HepG2 (cell line): Measurements from ENCODE around the gene FNIP2. TPM values are rescaled to one million over a fixed set of nuclear protein-coding genes. Genes with fewer than 3 reads are reported as not detected.

Experiments
- ATAC-seq: fragments of 200-7000 bp; cut with Tn5 transposase; 3 replicates; pipeline ENCODE4 v1.9.1; 2020; ENCODE audit warnings: mild to moderate bottlenecking, moderate library complexity
- BruUV-seq: library from RNA; stranded (reverse); fragments of 400-500 nt; replicated peaks from 2 replicates; lab custom pipeline; 2021; lab: Mats Ljungman, UMichigan
- CTCF ChIA-PET: fragments of 300-600 bp; formaldehyde crosslinking; extraction: SDS; loops from one replicate; lab custom pipeline; 2021; ENCODE audit warnings: low total read pairs, inconsistent platforms, low intra/inter-chr PET ratio; lab: Yijun Ruan, JAX
- POLR2A ChIA-PET: fragments of 350-600 bp; sonication (Branson Sonifier 250); formaldehyde crosslinking; loops from one replicate; lab custom pipeline; 2020; ENCODE audit warnings: antibody characterized with exemption, inconsistent platforms; lab: Yijun Ruan, JAX
- DNase-seq: peaks from one replicate; pipeline ENCODE4 v3.0.0-alpha.2; 2015; ENCODE audit warnings: low spot score
- FAIRE-seq: peaks from 3 replicates; lab custom pipeline; 2011; peaks lifted over from hg19 to GRCh38; lab: Jason Lieb, UNC
- H2AFZ ChIP-seq: one replicate; pipeline ENCODE4 v1.6.1; 2011; ENCODE audit warnings: low read length, inconsistent platforms
- H3K27ac ChIP-seq: fragments of 300-600 bp; 3 replicates; pipeline ENCODE4 v1.8.0; 2011; ENCODE audit warnings: mixed run types, mild to moderate bottlenecking, mixed read lengths, low read length, inconsistent platforms; ENCODE audit not compliant: insufficient read depth; ENCODE audit errors: extremely low read length
- H3K27me3 ChIP-seq, 2 experiments: fragments of 200-600 bp in 1 of 2; 2 replicates in 1 of 2; 3 replicates in 1 of 2; pipeline versions ENCODE4 v1.6.0 to v1.8.0; 2011; ENCODE audit warnings: low read length in 2 of 2, mild to moderate bottlenecking in 2 of 2, moderate library complexity in 2 of 2, inconsistent platforms in 1 of 2; ENCODE audit not compliant: insufficient read depth in 2 of 2, control insufficient read depth in 1 of 2
- H3K36me3 ChIP-seq, 2 experiments: fragments of 200-600 bp in 1 of 2; replicated peaks in 1 of 2; 2 replicates in 1 of 2; 3 replicates in 1 of 2; pipeline versions ENCODE4 v1.5.1 to v1.8.0; 2011; ENCODE audit warnings: low read length in 2 of 2, inconsistent platforms in 1 of 2; ENCODE audit not compliant: insufficient read depth in 2 of 2, control insufficient read depth in 1 of 2
- H3K4me1 ChIP-seq: 2 replicates; pipeline ENCODE4 v1.5.1; 2012; ENCODE audit warnings: low read length, inconsistent platforms; ENCODE audit not compliant: insufficient read depth
- H3K4me2 ChIP-seq: 2 replicates; pipeline ENCODE4 v1.6.0; 2011; ENCODE audit warnings: low read depth, low read length, inconsistent platforms
- H3K4me3 ChIP-seq, 3 experiments: fragments of 200-600 bp in 1 of 3; sonication (generic), shearing (Covaris generic) in 1 of 3; replicated peaks in 1 of 3; 2 replicates each; pipeline ENCODE4 v1.5.1; 2011 to 2016; ENCODE audit warnings: low read length in 3 of 3, inconsistent platforms in 2 of 3, low read depth in 2 of 3, mild to moderate bottlenecking in 2 of 3, control low read depth in 1 of 3, mixed read lengths in 1 of 3; ENCODE audit not compliant: insufficient read depth in 1 of 3
- H3K79me2 ChIP-seq: one replicate; pipeline ENCODE4 v1.6.1; 2011; ENCODE audit warnings: low read length, inconsistent platforms; ENCODE audit not compliant: insufficient read depth
- H3K9ac ChIP-seq: 2 replicates; pipeline ENCODE4 v1.6.0; 2011; ENCODE audit warnings: mild to moderate bottlenecking, low read depth, low read length, inconsistent platforms; ENCODE audit not compliant: insufficient read depth
- H3K9me3 ChIP-seq: 2 replicates; pipeline ENCODE4 v1.5.1; 2012; ENCODE audit warnings: mild to moderate bottlenecking, low read length
- H4K20me1 ChIP-seq: 2 replicates; pipeline ENCODE4 v1.6.0; 2011; ENCODE audit warnings: inconsistent platforms, mild to moderate bottlenecking, low read length, moderate library complexity; ENCODE audit not compliant: insufficient read depth
- BHLHE40 ChIP-seq: IDR thresholded peaks from 2 replicates; pipeline ENCODE4 v1.6.1; 2011; ENCODE audit warnings: low read length, improper control_type of control experiment
- CBX2 ChIP-seq, 2 experiments: fragments of 200-600 bp in 1 of 2; sonication (generic); formaldehyde crosslinking in 1 of 2; IDR thresholded peaks; 2 replicates each; pipeline versions ENCODE4 v1.7.0 to v1.8.1; 2018 to 2022; ENCODE audit warnings: low read depth in 2 of 2, low read length in 1 of 2, mild to moderate bottlenecking in 1 of 2, missing genetic modification reagents in 1 of 2
- CHD4 ChIP-seq: fragments of 200-600 bp; sonication (generic); IDR thresholded peaks from 2 replicates; pipeline ENCODE4 v1.7.0; 2017; ENCODE audit warnings: mild to moderate bottlenecking, low read length, borderline replicate concordance
- FOXA1 ChIP-seq, 2 experiments: fragments of 450-650 bp in 1 of 2; sonication (generic) in 1 of 2; formaldehyde crosslinking in 1 of 2; IDR thresholded peaks; 2 replicates each; pipeline versions ENCODE4 v1.4.0 to v1.6.1; 2016 to 2020; ENCODE audit warnings: missing genetic modification reagents in 1 of 2
- GABPA ChIP-seq, 2 experiments: IDR thresholded peaks; 2 replicates each; pipeline ENCODE4 v1.6.1; 2011 to 2016; ENCODE audit warnings: low read depth in 2 of 2, low read length in 1 of 2, missing biosample characterization in 1 of 2, missing genetic modification characterization in 1 of 2
- GABPB1 ChIP-seq: IDR thresholded peaks from 2 replicates; pipeline ENCODE4 v1.6.1; 2016; ENCODE audit warnings: mild to moderate bottlenecking, missing genetic modification reagents, moderate library complexity, missing compliant biosample characterization
- HINFP ChIP-seq: sonication (generic); formaldehyde crosslinking; IDR thresholded peaks from 2 replicates; pipeline ENCODE4 v1.4.0; 2020; ENCODE audit warnings: low read depth, mild to moderate bottlenecking, missing genetic modification reagents
- IRF2 ChIP-seq: IDR thresholded peaks from 2 replicates; pipeline ENCODE4 v1.6.1; 2018; ENCODE audit warnings: missing genetic modification reagents, missing compliant biosample characterization
- KDM2A ChIP-seq: sonication (generic); formaldehyde crosslinking; IDR thresholded peaks from 2 replicates; pipeline ENCODE4 v1.4.0; 2020; ENCODE audit warnings: low read depth, missing genetic modification reagents, borderline replicate concordance
- KMT2A ChIP-seq: sonication (generic); formaldehyde crosslinking; IDR thresholded peaks from 2 replicates; pipeline ENCODE4 v1.4.0; 2020; ENCODE audit warnings: missing genetic modification reagents
- MYNN ChIP-seq: sonication (generic); formaldehyde crosslinking; IDR thresholded peaks from 2 replicates; pipeline ENCODE4 v1.4.0; 2020; ENCODE audit warnings: mild to moderate bottlenecking, low read depth, missing genetic modification reagents
- RAD51 ChIP-seq: fragments of 450-650 bp; IDR thresholded peaks from 2 replicates; pipeline ENCODE4 v1.6.1; 2016; ENCODE audit warnings: borderline replicate concordance
- SOX5 ChIP-seq: IDR thresholded peaks from 2 replicates; pipeline ENCODE4 v1.6.1; 2016; ENCODE audit warnings: borderline replicate concordance
- TFDP1 ChIP-seq: IDR thresholded peaks from 2 replicates; pipeline ENCODE4 v1.6.1; 2016; ENCODE audit warnings: missing compliant biosample characterization, missing genetic modification reagents, borderline replicate concordance
- TP53 ChIP-seq: sonication (generic); formaldehyde crosslinking; conservative IDR thresholded peaks from 2 replicates; pipeline ENCODE4 v1.4.0; 2020; ENCODE audit warnings: missing genetic modification reagents
- TSC22D2 ChIP-seq: sonication (generic); formaldehyde crosslinking; IDR thresholded peaks from 2 replicates; pipeline ENCODE4 v1.5.1; 2020; ENCODE audit warnings: missing genetic modification reagents, mild to moderate bottlenecking, borderline replicate concordance
- WGBS: methylation state at CpG from one replicate; pipeline ENCODE4 v1.1.6; 2017; ENCODE audit warnings: low lambda C conversion rate; 5-methylcytosine and 5-hydroxymethylcytosine counted together
- in situ Hi-C: cut with HindIII; loops from 2 replicates; pipeline ENCODE4 v1.10.0; 2017; ENCODE audit warnings: low pct_unique_long_range_greater_than_20kb; ENCODE audit not compliant: extremely low pct_ligation_motif_present
- intact Hi-C: fragments of 100-400 bp; cut with micrococcal nuclease; formaldehyde crosslinking; loops from one replicate; pipeline ENCODE4 v1.10.0; 2022; ENCODE audit not compliant: unreplicated experiment
- polyA plus RNA-seq, 8 experiments: library from polyadenylated mRNA; depleted of rRNA in 3 of 8; stranded (reverse) in 7 of 8; unstranded in 1 of 8; fragments of >200 nt; fragmentation: Illumina TruSeq in 4 of 8; extraction: Trizol in 4 of 8; gene quantifications; 2 replicates each; pipeline versions ENCODE4 v1.2.1 to v1.2.3, GENCODE V29; 2011 to 2016; ENCODE audit warnings: low read depth in 4 of 8, missing spikeins in 1 of 8, mixed read lengths in 1 of 8; ENCODE audit not compliant: insufficient read depth in 1 of 8
- total RNA-seq, 5 experiments: library from RNA; depleted of rRNA; stranded (reverse); fragments of >200 nt; fragmentation: Illumina TruSeq; extraction: Trizol; gene quantifications; 2 replicates each; pipeline ENCODE4 v1.2.3, GENCODE V29; 2016; ENCODE audit warnings: low read depth in 1 of 5
- TF ChIP-seq, protein P1 (sequence below): sonication (generic); formaldehyde crosslinking; IDR thresholded peaks from 2 replicates; pipeline ENCODE4 v1.4.0; 2020; ENCODE audit warnings: mild to moderate bottlenecking, missing genetic modification reagents

The FNIP2 gene
- total and polyA plus RNA-seq, 2 of the 13 experiments (the other 11 are each of a cell fraction or from before 2014, with no cell fraction given): 15.5 to 21.0 TPM

GRCh38 chr4:158782551-158783360 lies 13.9 kb downstream of the FNIP2 start (continued):
- TF ChIP-seq KDM2A: no peak
- TF ChIP-seq BHLHE40: no peak
- TF ChIP-seq TFDP1 (CRISPR knock-in tag): no peak
- no peak for TF ChIP-seq CHD4
- TF ChIP-seq CBX2 (IDR thresholded peaks at IDR 0.05; ENCODE audit: low read depth, low read length): no peak
- TF ChIP-seq CBX2 (CRISPR knock-in tag; IDR thresholded peaks at IDR 0.05; ENCODE audit: low read depth): no peak
- no peak for TF ChIP-seq GABPA (IDR thresholded peaks at IDR 0.05; ENCODE audit: low read depth, low read length)
- no peak for TF ChIP-seq GABPA (CRISPR knock-in tag; IDR thresholded peaks at IDR 0.05; ENCODE audit: low read depth)
- TF ChIP-seq KMT2A (CRISPR knock-in tag): no peak; the same call in 1 of the 2 replicates
- no peak for TF ChIP-seq TP53 (CRISPR knock-in tag)
- no peak for TF ChIP-seq MYNN (CRISPR knock-in tag)
- no peak for TF ChIP-seq IRF2 (CRISPR knock-in tag)
- no peak for TF ChIP-seq FOXA1 (IDR thresholded peaks at IDR 0.05)
- peak; percentile 76 for TF ChIP-seq FOXA1 (CRISPR knock-in tag; IDR thresholded peaks at IDR 0.05)

DNA sequence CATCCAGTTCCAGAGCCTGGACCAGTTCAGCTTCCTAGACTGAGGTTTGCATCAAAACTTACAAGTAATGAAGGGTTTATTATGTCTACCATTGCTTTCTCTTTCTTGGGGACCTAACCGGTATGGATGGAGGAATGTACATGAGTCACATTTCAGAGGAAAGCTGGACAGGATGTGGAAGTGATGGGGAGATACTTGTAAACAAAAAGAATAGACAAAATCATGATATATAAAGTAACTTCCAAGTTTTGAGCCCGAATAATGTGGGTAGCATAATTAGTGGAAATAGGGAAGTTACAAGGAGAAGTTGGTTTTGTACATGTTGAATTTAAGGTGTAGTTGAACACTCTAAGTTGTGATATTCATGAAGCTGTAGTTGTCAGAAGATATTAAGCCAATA lies 15.0 kb downstream of the FNIP2 start:
- 78% methylated on average over 2 of the region's 2 CpGs for WGBS
- H2AFZ ChIP-seq: no peak overlapping the region
- in situ Hi-C loops: loop anchor here (5.0 kb wide), 1 partner anchor 44 kb away; no protein-coding TSS in a partner anchor
- DNase-seq: no peak
- no peaks in the 10 kb centered on the region; a peak in 1 of 5 replicates for H3K36me3 ChIP-seq
- FAIRE-seq: no peak
- no peak for ATAC-seq
- H3K79me2 ChIP-seq: peaks cover 86% of the 10 kb centered on the region
- H3K9me3 ChIP-seq: no peaks in the 10 kb centered on the region
- H3K27me3 ChIP-seq: no peaks in the 10 kb centered on the region
- CTCF ChIA-PET: no interaction called here
- intact Hi-C loops: loop anchor here (2.0 kb wide), 1 partner anchor 43 kb away; no protein-coding TSS in a partner anchor
- no peaks in the 10 kb centered on the region; the same call in 1 of the 2 replicates for H4K20me1 ChIP-seq
- no peak overlapping the region for H3K9ac ChIP-seq
- H3K27ac ChIP-seq: no peak overlapping the region
- peak overlapping the region; percentile 71; the same call in 1 of the 2 replicates for H3K4me2 ChIP-seq
- no TSS peak for BruUV-seq
- no peak overlapping the region for H3K4me3 ChIP-seq
- peaks cover 78% of the 10 kb centered on the region for H3K4me1 ChIP-seq
- POLR2A ChIA-PET: no interaction called here
- TF ChIP-seq SOX5 (no peak), TSC22D2 (CRISPR knock-in tag) (no peak), GABPB1 (CRISPR knock-in tag) (no peak), KDM2A (no peak), RAD51 (no peak), HINFP (CRISPR knock-in tag) (no peak)
- TF ChIP-seq, protein P1, sequence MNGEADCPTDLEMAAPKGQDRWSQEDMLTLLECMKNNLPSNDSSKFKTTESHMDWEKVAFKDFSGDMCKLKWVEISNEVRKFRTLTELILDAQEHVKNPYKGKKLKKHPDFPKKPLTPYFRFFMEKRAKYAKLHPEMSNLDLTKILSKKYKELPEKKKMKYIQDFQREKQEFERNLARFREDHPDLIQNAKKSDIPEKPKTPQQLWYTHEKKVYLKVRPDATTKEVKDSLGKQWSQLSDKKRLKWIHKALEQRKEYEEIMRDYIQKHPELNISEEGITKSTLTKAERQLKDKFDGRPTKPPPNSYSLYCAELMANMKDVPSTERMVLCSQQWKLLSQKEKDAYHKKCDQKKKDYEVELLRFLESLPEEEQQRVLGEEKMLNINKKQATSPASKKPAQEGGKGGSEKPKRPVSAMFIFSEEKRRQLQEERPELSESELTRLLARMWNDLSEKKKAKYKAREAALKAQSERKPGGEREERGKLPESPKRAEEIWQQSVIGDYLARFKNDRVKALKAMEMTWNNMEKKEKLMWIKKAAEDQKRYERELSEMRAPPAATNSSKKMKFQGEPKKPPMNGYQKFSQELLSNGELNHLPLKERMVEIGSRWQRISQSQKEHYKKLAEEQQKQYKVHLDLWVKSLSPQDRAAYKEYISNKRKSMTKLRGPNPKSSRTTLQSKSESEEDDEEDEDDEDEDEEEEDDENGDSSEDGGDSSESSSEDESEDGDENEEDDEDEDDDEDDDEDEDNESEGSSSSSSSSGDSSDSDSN (CRISPR knock-in tag): no peak
